Body of pancreas (tissue), 4 donors: ENCODE measurements around the gene TIMD4. TPM values are rescaled to one million over a fixed set of nuclear protein-coding genes. Genes with fewer than 3 reads are reported as not detected.
"Not testable (repeated sequence)": the region's sequence is repeated elsewhere in the genome, so short reads cannot be mapped to it uniquely, and the experiment has no call there.

Experiments used
- ATAC-seq: fragments of 150-250 bp; one replicate; pipeline ENCODE4 v1.9.1; 2016
- DNase-seq, 4 donors: peaks; one replicate each; pipeline ENCODE4 v3.0.0-alpha.2; 2019
- H3K27ac ChIP-seq, 4 donors: fragments of 200-600 bp; sonication (generic); 1 replicate in 3 of 4; 2 replicates in 1 of 4; pipeline versions ENCODE4 v1.5.1 to v1.6.1; 2016 to 2019; ENCODE audit warnings: mild to moderate bottlenecking in 1 of 4, mixed read lengths in 1 of 4, moderate library complexity in 1 of 4
- H3K27me3 ChIP-seq, 2 donors: fragments of 200-600 bp; sonication (generic); one replicate each; pipeline ENCODE4 v1.6.0; 2016; ENCODE audit warnings: mild to moderate bottlenecking in 1 of 2
- H3K36me3 ChIP-seq, 2 donors: fragments of 200-600 bp; sonication (generic); replicated peaks in 1 of 2; 2 replicates each; pipeline ENCODE4 v1.5.1; 2016; ENCODE audit warnings: low read depth in 2 of 2; ENCODE audit not compliant: insufficient read depth in 1 of 2
- H3K4me1 ChIP-seq: fragments of 200-600 bp; sonication (generic); one replicate; pipeline ENCODE4 v1.6.0; 2016
- H3K4me3 ChIP-seq, 2 donors: fragments of 200-600 bp; sonication (generic); 1 replicate in 1 of 2; 2 replicates in 1 of 2; pipeline ENCODE4 v1.5.1; 2016 to 2019
- H3K9me3 ChIP-seq, 3 donors: fragments of 200-600 bp; sonication (generic); 1 replicate in 2 of 3; 2 replicates in 1 of 3; pipeline ENCODE4 v1.5.1; 2016
- CTCF ChIP-seq, 7 experiments: fragments of 450-650 bp in 4 of 7; fragments of 200-600 bp in 3 of 7; sonication (generic) in 3 of 7; IDR thresholded peaks; one replicate each; pipeline ENCODE4 v1.5.1; 2016 to 2019; ENCODE audit warnings: antibody characterized with exemption in 7 of 7
- POLR2A ChIP-seq, 3 donors: fragments of 450-650 bp; IDR thresholded peaks; one replicate each; pipeline ENCODE4 v1.6.1; 2016; ENCODE audit warnings: antibody characterized with exemption in 3 of 3, mild to moderate bottlenecking in 2 of 3
- WGBS, 2 donors: methylation state at CpG; one replicate each; pipeline ENCODE4 v1.1.5; 2017; 5-methylcytosine and 5-hydroxymethylcytosine counted together
- intact Hi-C: fragments of 100-400 bp; cut with DNase I; formaldehyde crosslinking; loops from one replicate; pipeline ENCODE4 v1.15.1; 2023
- total RNA-seq, 2 donors: library from RNA; depleted of rRNA; stranded (reverse); fragments of >200 nt; gene quantifications; one replicate each; pipeline ENCODE4 v1.1.0, GENCODE V29; 2016

Gene TIMD4
- total RNA-seq, 2 donors from 2014 or later = not detected

- ATAC-seq = no peak
- Histone ChIP-seq H3K27ac (no peak overlapping the region), H3K4me3 (no peak overlapping the region), H3K27me3 (no peaks in the 10 kb centered on the region), H3K9me3 (no peaks in the 10 kb centered on the region), H3K4me1 (no peaks in the 10 kb centered on the region), H3K36me3 (no peaks in the 10 kb centered on the region)
- no peak for DNase-seq
- TF ChIP-seq CTCF (IDR thresholded peaks at IDR 0.05) = no peak
- TF ChIP-seq POLR2A (IDR thresholded peaks at IDR 0.05) = no peak
- intact Hi-C loops = no loop called here
Measured at GRCh38 chr5:156981481-156981880, 18.5 kb upstream of the TIMD4 start.

GRCh38 chr5:156974328-156974727, 11.3 kb upstream of the TIMD4 start:
- ATAC-seq = no peak
- no peak for DNase-seq
- Histone ChIP-seq H3K9me3 (no peaks in the 10 kb centered on the region), H3K36me3 (no peaks in the 10 kb centered on the region), H3K27ac (no peak overlapping the region), H3K4me3 (no peak overlapping the region), H3K27me3 (no peaks in the 10 kb centered on the region), H3K4me1 (no peaks in the 10 kb centered on the region)
- intact Hi-C loops = no loop called here
- WGBS, 2 donors = 76 to 78% methylated on average over 6 of the region's 6 CpGs
- TF ChIP-seq POLR2A (IDR thresholded peaks at IDR 0.05) = no peak
- no peak for TF ChIP-seq CTCF (IDR thresholded peaks at IDR 0.05)

GRCh38 chr5:156971848-156972525, 9.0 kb upstream of the TIMD4 start:
- intact Hi-C loops = no loop called here
- DNase-seq (no peak), ATAC-seq (no peak)
- TF ChIP-seq CTCF (IDR thresholded peaks at IDR 0.05) (no peak), POLR2A (IDR thresholded peaks at IDR 0.05) (no peak)
- H3K36me3 ChIP-seq = no peaks in the 10 kb centered on the region
- no peaks in the 10 kb centered on the region for H3K9me3 ChIP-seq
- H3K4me1 ChIP-seq = no peaks in the 10 kb centered on the region
- H3K27me3 ChIP-seq = no peaks in the 10 kb centered on the region
- no peak overlapping the region for H3K4me3 ChIP-seq
- no peak overlapping the region for H3K27ac ChIP-seq
- 78 to 80% methylated on average over 3 of the region's 3 CpGs for WGBS, 2 donors

- Histone ChIP-seq H3K36me3 (no peaks in the 10 kb centered on the region), H3K27me3 (no peaks in the 10 kb centered on the region), H3K27ac (no peak overlapping the region), H3K9me3 (no peaks in the 10 kb centered on the region), H3K4me1 (no peaks in the 10 kb centered on the region), H3K4me3 (no peak overlapping the region)
- DNase-seq (no peak), ATAC-seq (no peak)
- WGBS, 2 donors = 71 to 72% methylated on average over 3 of the region's 3 CpGs
- intact Hi-C loops = no loop called here
- no peak for TF ChIP-seq POLR2A (IDR thresholded peaks at IDR 0.05)
- no peak for TF ChIP-seq CTCF (IDR thresholded peaks at IDR 0.05)
Measured at GRCh38 chr5:156971415-156971814, 8.4 kb upstream of the TIMD4 start.

DNA sequence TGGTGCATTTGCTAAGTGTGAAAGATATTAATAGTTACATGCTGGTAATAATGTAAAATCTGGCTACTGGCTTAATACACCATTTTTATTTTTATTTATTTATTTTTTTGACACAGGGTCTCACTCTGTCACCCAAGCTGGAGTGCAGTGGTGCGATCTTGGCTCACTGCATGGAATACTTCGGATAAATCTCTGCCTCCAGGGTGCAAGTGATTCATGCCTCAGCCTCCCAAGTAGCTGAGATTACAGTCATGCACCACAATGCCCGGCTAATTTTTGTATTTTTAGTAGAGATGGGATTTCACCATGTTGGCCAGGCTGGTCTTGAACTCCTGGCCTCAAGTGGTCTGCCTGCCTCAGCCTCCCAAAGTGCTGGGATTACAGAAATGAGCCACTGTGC, 4.4 kb upstream of the TIMD4 start:
- H3K4me3 ChIP-seq, DNase-seq, H3K9me3 ChIP-seq, H3K27ac ChIP-seq, intact Hi-C loops, ATAC-seq, H3K4me1 ChIP-seq, H3K27me3 ChIP-seq, H3K36me3 ChIP-seq: not testable (repeated sequence)
- WGBS, 2 donors = 89 to 93% methylated on average over 3 of the region's 3 CpGs
